OCI-LY1 (cell line): ENCODE results near the gene DLX3.
"Not testable (repeated sequence)": the region's sequence is repeated elsewhere in the genome, so short reads cannot be mapped to it uniquely, and the experiment has no call there.

Experiments
- H2AFZ ChIP-seq: fragments of 200-600 bp; sonication (generic), shearing (Covaris generic); 2 replicates; pipeline ENCODE4 v1.6.0; 2014; ENCODE audit warnings: antibody characterized with exemption, mild to moderate bottlenecking, low read length
- H3F3A ChIP-seq: fragments of 200-600 bp; sonication (generic), shearing (Covaris generic); 2 replicates; pipeline ENCODE4 v1.6.0; 2014; ENCODE audit warnings: mild to moderate bottlenecking, antibody characterized with exemption, low read length, moderate library complexity; ENCODE audit not compliant: insufficient read depth
- H3K27ac ChIP-seq: fragments of 200-600 bp; sonication (generic); 2 replicates; pipeline ENCODE4 v1.5.1; 2014; ENCODE audit warnings: low read length, mixed run types, mild to moderate bottlenecking, low read depth; ENCODE audit not compliant: poor library complexity, severe bottlenecking
- H3K27me3 ChIP-seq: fragments of 200-600 bp; sonication (generic); 2 replicates; pipeline ENCODE4 v1.6.0; 2014; ENCODE audit warnings: antibody characterized with exemption, mild to moderate bottlenecking, low read length, moderate library complexity; ENCODE audit not compliant: insufficient read depth
- H3K36me3 ChIP-seq: fragments of 200-600 bp; sonication (generic); 2 replicates; pipeline ENCODE4 v1.6.1; 2014; ENCODE audit warnings: mild to moderate bottlenecking, antibody characterized with exemption, low read length, moderate library complexity, mixed read lengths; ENCODE audit not compliant: insufficient read depth
- H3K4me1 ChIP-seq: fragments of 200-600 bp; sonication (generic); 2 replicates; pipeline ENCODE4 v1.5.1; 2014; ENCODE audit warnings: mild to moderate bottlenecking, low read length, moderate library complexity; ENCODE audit not compliant: insufficient read depth, severe bottlenecking
- H3K4me2 ChIP-seq: fragments of 200-600 bp; sonication (generic), shearing (Covaris generic); 2 replicates; pipeline ENCODE4 v1.6.1; 2014; ENCODE audit warnings: low read length
- H3K4me3 ChIP-seq: fragments of 200-600 bp; sonication (generic); 2 replicates; pipeline ENCODE4 v1.5.1; 2014; ENCODE audit warnings: low read length, low read depth, mild to moderate bottlenecking, mixed read lengths; ENCODE audit not compliant: poor library complexity, severe bottlenecking
- H3K79me2 ChIP-seq: fragments of 200-600 bp; shearing (Covaris generic); 2 replicates; pipeline ENCODE4 v1.6.1; 2016; ENCODE audit warnings: mixed run types, low read length, mixed read lengths; ENCODE audit not compliant: insufficient read depth
- H3K9ac ChIP-seq: fragments of 200-600 bp; sonication (generic), shearing (Covaris generic); 2 replicates; pipeline ENCODE4 v1.6.1; 2014; ENCODE audit warnings: mild to moderate bottlenecking, low read length, mixed read lengths
- H3K9me2 ChIP-seq: fragments of 200-600 bp; sonication (generic), shearing (Covaris generic); 2 replicates; pipeline ENCODE4 v1.6.1; 2014; ENCODE audit warnings: low read depth, mild to moderate bottlenecking, low read length, mixed read lengths
- H3K9me3 ChIP-seq: fragments of 200-600 bp; shearing (Covaris generic); 2 replicates; pipeline ENCODE4 v1.6.1; 2014; ENCODE audit warnings: low read length, mixed read lengths
- H4K20me1 ChIP-seq: fragments of 200-600 bp; sonication (generic), shearing (Covaris generic); 2 replicates; pipeline ENCODE4 v1.6.0; 2016; ENCODE audit warnings: mild to moderate bottlenecking, low read length; ENCODE audit not compliant: insufficient read depth
- CTCF ChIP-seq: fragments of 200-600 bp; sonication (generic), shearing (Covaris generic); IDR thresholded peaks from 2 replicates; pipeline ENCODE4 v1.5.1; 2017; ENCODE audit warnings: mild to moderate bottlenecking, antibody characterized with exemption, low read length, moderate library complexity, mixed read lengths
- EZH2 ChIP-seq: fragments of 200-600 bp; sonication (generic), shearing (Covaris generic); IDR thresholded peaks from 2 replicates; pipeline ENCODE4 v1.8.0; 2017; ENCODE audit warnings: borderline replicate concordance, mixed run types, mild to moderate bottlenecking, antibody characterized with exemption, low read length, moderate library complexity, mixed read lengths

The DLX3 gene

GRCh38 chr17:50042211-50042610, 47.2 kb upstream of the DLX3 start:
- Histone ChIP-seq H3K9me3 (no peaks in the 10 kb centered on the region), H3K4me1 (no peaks in the 10 kb centered on the region), H3K9me2 (no peaks in the 10 kb centered on the region), H3K27ac (no peak overlapping the region), H3K27me3 (no peaks in the 10 kb centered on the region; the same call in 1 of the 2 replicates), H3F3A (no peaks in the 10 kb centered on the region), H3K4me3 (no peak overlapping the region), H3K79me2 (no peaks in the 10 kb centered on the region), H3K36me3 (no peaks in the 10 kb centered on the region), H4K20me1 (no peaks in the 10 kb centered on the region), H2AFZ (no peak overlapping the region), H3K4me2 (no peak overlapping the region), H3K9ac (no peak overlapping the region)
- TF ChIP-seq CTCF (no peak), EZH2 (no peak)

GRCh38 chr17:50040496-50040895, 45.5 kb upstream of the DLX3 start:
- H3K27ac ChIP-seq, H3K4me2 ChIP-seq, H3K36me3 ChIP-seq, H3K9me2 ChIP-seq, H3K4me3 ChIP-seq, H3K9me3 ChIP-seq, H3F3A ChIP-seq, H3K79me2 ChIP-seq, H4K20me1 ChIP-seq, H3K4me1 ChIP-seq, H3K9ac ChIP-seq, H3K27me3 ChIP-seq, H2AFZ ChIP-seq: not testable (repeated sequence)

GRCh38 chr17:50039058-50039457, 44.0 kb upstream of the DLX3 start:
- no peaks in the 10 kb centered on the region for H3K36me3 ChIP-seq
- TF ChIP-seq EZH2, result no peak
- H3K4me1 ChIP-seq, result no peaks in the 10 kb centered on the region
- no peak overlapping the region for H2AFZ ChIP-seq
- no peaks in the 10 kb centered on the region for H3K79me2 ChIP-seq
- no peaks in the 10 kb centered on the region for H3K9me2 ChIP-seq
- H3K9me3 ChIP-seq, result no peaks in the 10 kb centered on the region
- no peak overlapping the region for H3K4me2 ChIP-seq
- H3K9ac ChIP-seq, result no peak overlapping the region
- no peaks in the 10 kb centered on the region for H4K20me1 ChIP-seq
- no peak overlapping the region for H3K4me3 ChIP-seq
- H3F3A ChIP-seq, result no peaks in the 10 kb centered on the region
- H3K27ac ChIP-seq, result no peak overlapping the region
- no peaks in the 10 kb centered on the region; the same call in 1 of the 2 replicates for H3K27me3 ChIP-seq

- Histone ChIP-seq H3K9ac (no peak overlapping the region), H2AFZ (no peak overlapping the region), H3K4me2 (no peak overlapping the region), H3K9me3 (no peaks in the 10 kb centered on the region), H3K79me2 (no peaks in the 10 kb centered on the region), H3K27me3 (no peaks in the 10 kb centered on the region; the same call in 1 of the 2 replicates), H3K4me1 (no peaks in the 10 kb centered on the region), H3K4me3 (no peak overlapping the region), H3K36me3 (no peaks in the 10 kb centered on the region), H3F3A (no peaks in the 10 kb centered on the region), H3K27ac (no peak overlapping the region), H4K20me1 (no peaks in the 10 kb centered on the region), H3K9me2 (no peaks in the 10 kb centered on the region)
- TF ChIP-seq CTCF (no peak), EZH2 (no peak)
Observed at GRCh38 chr17:50037321-50038107, 42.5 kb upstream of the DLX3 start.
